DLD1 (cell line): ENCODE measurements around the gene STK39.

Source experiments
- in situ Hi-C: cut with HindIII; loops from 2 replicates; pipeline ENCODE4 v1.10.0; 2017; ENCODE audit warnings: low sequenced_read_pairs

Gene STK39

GRCh38 chr2:167965907-167966761, 281.3 kb downstream of the STK39 start:
- in situ Hi-C loops: no loop called here

DNA sequence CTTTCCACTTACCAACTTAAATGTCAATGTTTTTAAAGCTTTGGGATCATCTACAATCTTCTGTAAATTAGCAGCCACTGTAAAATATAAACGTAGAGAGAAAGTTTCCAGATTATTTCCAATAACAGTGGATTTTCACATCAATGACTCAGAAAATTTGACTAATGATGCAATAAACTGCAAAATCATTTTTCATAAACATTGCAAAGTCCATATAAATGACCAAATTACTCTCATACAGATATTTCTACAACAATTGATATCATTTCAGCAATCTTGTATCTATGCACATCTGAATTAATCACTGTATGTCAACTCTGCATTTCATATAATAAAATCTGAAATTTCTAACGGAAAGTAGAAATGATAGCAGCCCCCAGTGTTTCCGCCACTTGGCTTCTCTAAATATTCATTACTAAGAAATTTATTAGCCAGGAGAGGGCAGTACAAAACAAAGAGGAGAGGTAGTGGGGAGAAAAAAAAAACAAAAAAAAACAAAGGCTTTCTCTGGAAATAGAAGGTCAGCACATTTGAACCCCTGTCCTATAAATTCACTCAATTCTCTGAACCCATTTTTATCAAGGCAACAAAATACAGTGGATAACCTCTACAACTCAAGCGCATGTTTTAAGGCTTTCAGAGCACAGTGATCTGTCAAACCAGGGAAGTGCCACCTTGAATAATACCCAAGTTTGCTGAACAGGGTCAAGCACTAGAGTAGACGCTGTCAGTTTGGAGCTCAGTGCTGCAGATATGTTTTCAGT, 282.6 kb downstream of the STK39 start:
- in situ Hi-C loops: no loop called here

GRCh38 chr2:167963899-167964649, 283.3 kb downstream of the STK39 start:
- in situ Hi-C loops: no loop called here

GRCh38 chr2:167962436-167963226, 284.8 kb downstream of the STK39 start:
- in situ Hi-C loops: no loop called here

GRCh38 chr2:167961536-167962048, 285.8 kb downstream of the STK39 start:
- in situ Hi-C loops: no loop called here

DNA sequence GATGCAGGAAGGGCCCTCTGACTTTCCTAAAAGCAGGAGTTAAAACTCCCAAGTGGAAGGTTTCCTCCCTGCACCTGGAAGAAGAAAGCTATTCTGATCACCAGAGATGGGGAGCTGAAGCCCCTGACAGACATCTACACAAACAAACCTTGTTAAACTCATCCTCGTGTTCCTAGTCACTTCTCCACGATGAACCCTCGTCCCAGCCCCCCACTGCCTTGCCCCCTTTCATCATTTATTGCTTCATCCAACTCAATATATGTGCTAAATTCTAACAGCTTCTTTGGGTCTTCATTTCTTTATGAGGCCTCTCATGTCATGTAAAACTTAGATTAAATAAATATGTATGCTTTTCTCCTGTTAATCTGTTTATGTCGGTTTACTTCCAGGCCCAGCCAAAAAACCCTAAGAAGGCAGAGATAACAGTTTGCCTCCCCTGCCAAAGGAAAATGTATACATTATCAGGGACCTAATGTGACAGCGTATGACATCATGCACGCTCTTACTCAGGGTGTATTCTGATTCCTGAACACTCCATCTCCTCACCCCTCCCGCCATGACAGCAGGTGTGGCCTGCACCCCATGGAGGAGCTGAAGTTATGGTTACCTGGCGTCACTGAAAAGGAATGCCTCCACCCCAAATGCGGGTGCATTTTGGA, 287.2 kb downstream of the STK39 start:
- in situ Hi-C loops: no loop called here

- in situ Hi-C loops: no loop called here
These were observed 289.7 kb downstream of the STK39 start for GRCh38 chr2:167957662-167958061.

GRCh38 chr2:167955264-167955906, 292.0 kb downstream of the STK39 start:
- in situ Hi-C loops: no loop called here

- in situ Hi-C loops: no loop called here
These were observed 292.9 kb downstream of the STK39 start for GRCh38 chr2:167954495-167954894.

DNA sequence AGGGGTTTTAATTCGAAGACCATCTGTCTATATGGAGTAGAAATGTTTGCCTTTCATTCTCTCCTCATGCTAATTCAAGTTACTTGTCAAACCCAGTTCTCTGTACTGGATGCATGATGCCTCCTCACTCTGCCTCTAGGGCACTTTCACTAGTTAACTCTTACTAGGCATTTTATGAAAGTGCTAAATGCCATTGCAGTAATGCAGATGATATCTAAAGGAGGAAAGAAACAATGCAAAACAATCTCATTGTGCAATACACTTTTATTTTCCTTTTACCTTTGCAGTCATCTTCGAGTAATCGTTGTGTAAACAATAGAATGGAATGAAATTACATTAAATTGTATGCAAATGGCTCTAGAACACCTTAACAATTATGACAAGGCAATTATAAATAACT, 293.6 kb downstream of the STK39 start:
- in situ Hi-C loops: no loop called here

DNA sequence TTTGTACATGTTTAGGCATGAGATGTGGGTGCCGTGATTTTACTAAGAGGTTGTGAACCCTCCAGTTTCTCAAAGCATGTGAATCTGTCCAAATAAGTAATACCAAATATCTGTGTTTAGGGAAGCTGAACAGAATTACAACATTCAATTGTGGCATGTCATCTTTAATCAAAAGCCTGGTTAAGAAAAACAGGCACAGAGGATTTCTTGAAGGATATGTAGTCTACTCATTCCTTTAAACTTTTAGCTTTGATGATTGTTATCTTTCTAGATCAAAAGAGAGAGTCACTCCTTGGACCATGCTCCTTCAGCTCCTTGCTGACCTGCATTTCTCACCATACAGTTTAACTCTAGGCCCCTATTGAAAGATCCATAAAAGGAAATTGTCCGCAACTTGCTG, 296.8 kb downstream of the STK39 start:
- in situ Hi-C loops: no loop called here

DNA sequence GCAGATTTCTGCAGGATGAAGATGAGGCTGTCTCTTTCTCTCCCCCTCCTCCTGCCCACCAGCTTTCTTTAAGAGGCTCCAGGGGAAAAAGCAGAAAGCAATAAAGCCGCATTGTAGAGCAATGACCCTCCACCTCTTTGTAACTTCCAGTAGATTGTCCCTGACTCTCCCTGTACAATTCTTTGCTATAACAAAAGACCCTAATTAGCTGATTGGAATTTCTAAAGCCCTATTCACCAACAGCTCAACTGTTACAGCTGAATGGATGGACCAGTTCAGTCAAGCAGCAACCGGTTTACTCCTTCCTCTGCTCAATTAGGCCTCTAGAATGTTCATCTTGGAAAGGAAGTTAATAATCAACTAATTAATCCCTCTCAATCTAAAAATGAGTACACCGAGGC, 301.0 kb downstream of the STK39 start:
- in situ Hi-C loops: no loop called here

- in situ Hi-C loops: no loop called here
These were observed 301.6 kb downstream of the STK39 start for GRCh38 chr2:167945660-167946368.

- in situ Hi-C loops: no loop called here
These were observed 302.4 kb downstream of the STK39 start for GRCh38 chr2:167944825-167945659.

- in situ Hi-C loops: no loop called here
These were observed 303.5 kb downstream of the STK39 start for GRCh38 chr2:167943897-167944296.

DNA sequence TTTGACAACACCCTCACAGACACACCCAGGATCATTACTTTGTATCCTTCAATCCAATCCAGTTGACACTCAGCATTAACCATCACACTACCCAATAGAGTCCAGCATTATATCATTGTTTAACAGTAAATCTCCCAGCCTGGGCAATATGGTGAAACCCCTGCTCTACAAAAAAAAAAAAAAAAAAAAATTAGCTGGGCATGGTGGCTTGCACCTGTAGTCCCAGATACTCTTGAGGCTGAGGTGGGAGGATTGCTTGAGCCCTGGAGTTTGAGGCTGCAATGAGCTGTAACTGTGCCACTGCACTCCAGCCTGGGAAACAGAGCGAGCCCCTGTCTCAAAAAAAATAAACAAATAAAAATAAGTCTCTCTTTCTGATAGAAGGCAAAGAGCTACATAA, 304.0 kb downstream of the STK39 start:
- in situ Hi-C loops: no loop called here

DNA sequence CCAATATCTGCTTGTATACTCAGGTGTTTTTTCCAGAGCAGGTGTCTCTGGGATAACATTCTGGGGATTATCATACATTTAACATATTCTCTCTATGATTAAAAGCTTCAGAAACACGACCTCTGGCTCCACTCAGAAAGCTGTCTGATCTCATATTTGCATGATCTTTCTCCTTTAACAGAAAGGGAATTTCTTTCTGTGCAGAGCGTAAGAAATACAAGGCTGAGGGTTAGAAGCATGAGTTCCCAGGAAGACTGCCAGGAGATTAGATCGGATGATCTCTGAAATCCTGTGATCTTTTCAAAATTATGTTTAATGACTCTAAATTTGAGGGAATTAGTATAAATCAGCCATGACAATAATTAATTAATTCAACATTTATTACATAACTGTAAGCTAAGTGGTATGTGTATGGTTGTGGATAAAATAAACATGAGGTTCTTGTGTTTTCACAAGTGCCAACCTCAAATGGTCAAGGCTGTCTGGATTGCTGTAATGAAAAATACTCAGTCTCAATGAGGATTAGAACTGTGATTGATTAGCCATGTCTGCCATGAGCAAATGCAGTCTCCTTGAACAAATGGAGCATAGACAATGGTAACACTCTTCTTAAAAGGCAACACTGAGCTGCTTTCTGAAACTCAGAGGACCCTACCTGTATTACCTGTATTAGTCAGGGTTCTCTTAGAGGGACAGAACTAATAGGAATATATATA, 304.9 kb downstream of the STK39 start:
- in situ Hi-C loops: no loop called here
